NOMO-1 treated with DMSO at 0.1 percent for 48 hours (cell line): ENCODE measurements around the gene MAN2A1.
"Not testable (repeated sequence)": the region's sequence is repeated elsewhere in the genome, so short reads cannot be mapped to it uniquely, and the experiment has no call there.

Experiments
- DNase-seq: peaks from one replicate; lab custom pipeline; 2025; ENCODE audit not compliant: unreplicated experiment; lab: John Stamatoyannopoulos, UW

Gene MAN2A1

DNA sequence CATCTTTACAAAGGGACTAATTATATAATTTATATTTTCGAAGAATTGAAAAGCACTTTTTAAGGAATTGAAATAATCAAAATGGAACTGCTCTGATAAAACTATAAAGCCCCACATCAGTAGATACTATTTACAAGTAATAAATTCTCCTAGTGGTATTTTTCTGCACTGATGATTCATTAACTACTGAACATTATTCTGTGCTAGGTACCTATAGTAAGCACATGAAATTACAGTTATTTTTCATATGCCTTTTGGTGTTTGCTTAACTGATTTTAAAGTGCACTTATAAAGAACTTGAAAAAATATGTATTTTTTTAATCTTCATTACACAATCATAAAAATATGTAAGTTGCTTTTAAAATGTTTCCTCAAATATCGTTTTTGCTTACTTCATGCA lies 123.0 kb downstream of the MAN2A1 start:
- DNase-seq = no peak

DNA sequence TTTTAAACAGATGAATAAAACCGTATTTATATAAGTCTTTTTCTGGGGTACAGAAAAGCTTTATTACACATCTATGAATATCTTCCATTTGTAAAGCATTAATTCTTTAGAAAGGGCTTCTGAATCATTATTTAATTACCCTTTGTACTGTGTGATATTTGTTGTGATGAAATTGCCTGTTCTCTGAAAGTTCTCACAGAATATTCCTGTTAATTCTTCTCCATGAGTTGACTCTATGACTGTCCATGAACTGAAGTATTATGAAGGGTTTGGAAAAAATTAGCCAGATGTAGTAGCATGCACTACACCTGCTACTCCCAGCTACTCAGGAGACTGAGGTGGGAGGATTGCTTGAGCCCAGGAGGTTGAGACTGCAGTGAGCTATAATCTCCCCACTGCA lies 127.0 kb downstream of the MAN2A1 start:
- no peak for DNase-seq

- DNase-seq = no peak
These were observed 130.2 kb downstream of the MAN2A1 start for GRCh38 chr5:109819878-109820277.

DNA sequence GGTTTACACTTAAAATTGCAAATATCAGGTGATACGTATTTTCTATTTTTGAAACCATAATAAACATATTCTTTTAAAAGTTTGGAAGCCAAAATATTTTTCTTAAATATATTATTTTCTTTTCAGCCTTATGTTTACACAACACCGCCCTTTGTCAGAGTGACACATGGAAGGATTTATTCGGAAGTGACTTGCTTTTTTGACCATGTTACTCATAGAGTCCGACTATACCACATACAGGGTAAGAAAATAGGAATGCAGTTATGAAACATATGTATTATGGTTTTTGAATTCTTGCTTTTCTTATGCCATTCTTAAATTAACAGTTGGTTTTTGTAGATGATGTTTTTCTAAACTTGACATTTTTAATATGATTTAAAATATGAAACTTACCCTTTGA lies 133.9 kb downstream of the MAN2A1 start:
- DNase-seq = no peak

GRCh38 chr5:109825450-109825849 lies 135.7 kb downstream of the MAN2A1 start:
- no peak for DNase-seq

GRCh38 chr5:109826426-109826825 lies 136.7 kb downstream of the MAN2A1 start:
- no peak for DNase-seq

GRCh38 chr5:109829331-109829730 lies 139.6 kb downstream of the MAN2A1 start:
- DNase-seq = no peak

GRCh38 chr5:109830955-109831502 lies 141.3 kb downstream of the MAN2A1 start:
- no peak for DNase-seq

DNA sequence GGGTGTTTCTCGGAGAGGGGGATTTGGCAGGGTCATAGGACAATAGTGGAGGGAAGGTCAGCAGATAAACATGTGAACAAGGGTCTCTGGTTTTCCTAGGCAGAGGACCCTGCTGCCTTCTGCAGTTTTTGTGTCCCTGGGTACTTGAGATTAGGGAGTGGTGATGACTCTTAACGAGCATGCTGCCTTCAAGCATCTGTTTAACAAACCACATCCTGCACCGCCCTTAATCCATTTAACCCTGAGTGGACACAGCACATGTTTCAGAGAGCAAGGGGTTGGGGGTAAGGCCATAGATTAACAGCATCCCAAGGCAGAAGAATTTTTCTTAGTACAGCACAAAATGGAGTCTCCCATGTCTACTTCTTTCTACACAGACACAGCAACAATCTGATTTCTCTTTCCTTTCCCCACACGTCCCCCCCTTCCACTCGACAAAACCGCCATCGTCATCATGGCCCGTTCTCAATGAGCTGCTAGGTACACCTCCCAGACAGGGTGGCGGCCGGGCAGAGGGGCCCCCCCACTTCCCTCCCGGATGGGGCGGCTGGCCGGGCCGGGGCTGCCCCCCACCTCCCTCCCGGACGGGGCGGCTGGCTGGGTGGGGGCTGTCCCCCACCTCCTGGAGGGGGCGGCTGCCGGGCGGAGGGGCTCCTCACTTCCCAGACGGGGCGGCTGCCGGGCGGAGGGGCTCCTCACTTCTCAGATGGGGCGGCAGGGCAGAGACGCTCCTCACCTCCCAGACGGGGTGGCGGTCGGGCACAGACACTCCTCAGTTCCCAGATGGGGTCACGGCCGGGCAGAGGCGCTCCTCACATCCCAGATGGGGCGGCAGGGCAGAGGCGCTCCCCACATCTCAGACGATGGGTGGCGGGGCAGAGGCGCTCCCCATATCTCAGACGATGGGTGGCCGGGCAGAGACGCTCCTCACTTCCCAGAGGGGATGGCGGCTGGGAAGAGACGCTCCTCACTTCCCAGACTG lies 142.8 kb downstream of the MAN2A1 start:
- DNase-seq = not testable (repeated sequence)

- no peak for DNase-seq
These were observed 144.2 kb downstream of the MAN2A1 start for GRCh38 chr5:109833946-109834345.

DNA sequence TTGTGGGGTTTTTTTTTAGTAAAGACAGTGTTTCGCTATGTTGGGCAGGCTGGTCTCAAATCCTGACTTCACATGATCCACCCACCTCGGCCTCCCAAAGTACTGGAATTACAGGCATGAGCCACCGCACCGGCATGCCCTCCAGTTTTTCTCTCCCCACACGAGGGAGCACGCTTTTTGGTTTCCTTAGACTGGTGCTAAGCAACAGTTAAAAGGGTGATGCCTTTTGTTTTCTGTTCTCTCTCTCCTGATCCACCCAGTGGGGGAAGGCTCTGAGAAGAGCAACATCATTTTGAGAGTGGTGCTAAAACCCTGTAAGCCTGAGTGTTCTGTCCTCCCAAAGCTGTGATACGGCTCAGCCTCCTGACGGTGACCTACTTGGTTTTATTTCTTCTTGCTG lies 146.6 kb downstream of the MAN2A1 start:
- no peak for DNase-seq

DNA sequence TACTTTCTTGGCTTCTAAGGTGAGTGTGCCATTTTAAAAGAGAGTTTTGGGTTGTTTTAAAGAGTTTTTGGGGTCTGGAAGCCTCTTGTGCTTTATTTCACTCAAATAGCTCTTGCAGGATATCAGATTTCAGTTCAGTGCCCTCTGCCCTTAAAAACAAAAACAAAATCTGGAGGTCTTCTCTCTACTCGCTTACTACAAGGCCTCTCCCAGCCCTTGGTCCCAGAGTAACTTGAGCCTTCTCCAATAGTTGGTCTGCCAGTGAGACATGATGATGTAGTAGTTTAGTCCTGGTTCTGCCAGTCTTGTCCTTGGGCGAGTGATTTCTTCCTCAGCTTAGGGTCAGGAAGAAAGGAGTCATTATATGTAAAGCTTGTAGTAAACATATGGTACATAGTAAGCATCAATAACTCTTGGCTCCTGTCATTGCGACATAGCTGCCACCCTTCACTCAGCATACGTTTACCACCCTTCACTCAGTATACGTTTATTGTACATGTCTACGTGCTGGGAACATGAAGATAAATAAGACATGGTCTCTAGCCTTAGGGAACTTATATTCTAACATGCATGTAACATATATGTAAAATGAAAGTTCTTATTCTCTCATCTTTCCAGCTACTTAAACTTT lies 147.6 kb downstream of the MAN2A1 start:
- no peak for DNase-seq

GRCh38 chr5:109838157-109838556 lies 148.4 kb downstream of the MAN2A1 start:
- DNase-seq = no peak

GRCh38 chr5:109844148-109844547 lies 154.4 kb downstream of the MAN2A1 start:
- DNase-seq = no peak

DNA sequence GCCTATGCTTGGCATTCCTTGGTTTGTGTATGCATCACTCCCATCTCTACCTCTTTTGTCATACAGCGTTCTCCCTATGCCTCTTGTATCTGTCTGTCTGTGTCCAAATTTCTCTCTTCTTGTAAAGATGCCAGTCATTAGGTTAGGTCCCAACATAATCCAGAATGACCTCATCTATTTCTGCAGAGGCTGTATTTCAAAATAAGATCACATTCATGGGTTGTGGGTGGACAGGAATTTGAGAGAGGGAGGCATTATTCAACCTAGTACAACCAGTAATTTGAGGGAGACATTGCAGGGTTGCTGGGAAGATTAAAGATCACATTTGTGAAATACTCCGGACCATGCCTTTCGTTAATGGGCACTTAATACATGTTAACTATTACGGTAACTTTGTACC lies 155.0 kb downstream of the MAN2A1 start:
- DNase-seq = no peak

GRCh38 chr5:109848130-109848529 lies 158.4 kb downstream of the MAN2A1 start:
- DNase-seq = no peak

- DNase-seq = no peak
These were observed 159.9 kb downstream of the MAN2A1 start for GRCh38 chr5:109849478-109850088.

DNA sequence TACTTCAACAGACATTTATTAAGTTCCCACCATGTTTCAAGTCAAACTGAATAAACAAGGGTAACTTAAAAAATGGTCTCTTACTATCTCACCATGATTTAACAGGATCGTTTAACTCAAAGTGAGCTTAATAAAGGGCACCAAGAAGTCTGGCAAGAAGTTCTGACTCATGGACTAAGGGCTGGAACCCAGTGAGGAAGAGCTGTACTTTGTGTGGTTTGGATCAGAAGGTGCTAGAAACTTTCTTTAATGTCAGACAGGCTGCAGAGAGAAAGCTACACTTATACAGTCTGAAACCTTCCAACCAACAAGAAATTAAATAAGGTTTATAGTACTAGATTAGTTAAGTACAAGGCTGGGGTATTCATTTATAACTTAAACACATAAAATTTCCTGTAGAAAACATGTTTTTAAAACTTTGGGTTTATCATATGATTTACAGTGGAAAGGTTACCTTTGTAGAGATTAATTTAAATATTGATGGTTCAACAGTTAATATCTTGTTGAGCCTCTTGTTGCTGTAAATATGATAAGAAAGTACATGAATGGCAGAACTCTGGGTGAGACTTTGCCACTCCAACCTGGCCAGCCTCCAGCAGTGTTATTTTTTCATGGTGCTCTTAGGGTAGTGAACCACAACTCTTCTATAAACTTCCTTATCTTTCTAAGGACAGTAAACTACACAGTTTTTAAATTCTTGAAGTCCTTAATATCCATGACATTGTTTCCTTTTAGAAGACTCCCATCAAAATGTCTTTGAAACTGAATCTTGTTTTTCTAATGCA lies 162.8 kb downstream of the MAN2A1 start:
- no peak for DNase-seq

- no peak for DNase-seq
These were observed 163.7 kb downstream of the MAN2A1 start for GRCh38 chr5:109853377-109853776.

DNA sequence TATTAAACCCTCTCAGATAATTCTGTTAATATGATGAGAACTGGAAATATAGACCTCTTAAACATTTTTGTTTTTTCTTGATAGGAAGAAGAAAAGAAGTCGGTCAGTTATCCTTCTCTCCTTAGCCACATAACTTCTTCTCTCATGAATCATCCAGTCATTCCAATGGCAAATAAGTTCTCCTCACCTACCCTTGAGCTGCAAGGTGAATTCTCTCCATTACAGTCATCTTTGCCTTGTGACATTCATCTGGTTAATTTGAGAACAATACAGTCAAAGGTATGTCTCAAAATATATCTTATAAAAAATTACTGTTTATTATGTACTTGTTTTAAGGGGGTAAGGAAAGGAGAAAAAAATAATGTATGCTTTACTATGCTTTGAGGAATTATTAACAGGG lies 165.3 kb downstream of the MAN2A1 start:
- no peak for DNase-seq
